HS-5 (cell line): ENCODE measurements around the gene MRPS7.

Source experiments
- DNase-seq: peaks from one replicate; pipeline ENCODE4 v3.0.0-alpha.2; 2012; ENCODE audit warnings: low read depth

Gene MRPS7

DNA sequence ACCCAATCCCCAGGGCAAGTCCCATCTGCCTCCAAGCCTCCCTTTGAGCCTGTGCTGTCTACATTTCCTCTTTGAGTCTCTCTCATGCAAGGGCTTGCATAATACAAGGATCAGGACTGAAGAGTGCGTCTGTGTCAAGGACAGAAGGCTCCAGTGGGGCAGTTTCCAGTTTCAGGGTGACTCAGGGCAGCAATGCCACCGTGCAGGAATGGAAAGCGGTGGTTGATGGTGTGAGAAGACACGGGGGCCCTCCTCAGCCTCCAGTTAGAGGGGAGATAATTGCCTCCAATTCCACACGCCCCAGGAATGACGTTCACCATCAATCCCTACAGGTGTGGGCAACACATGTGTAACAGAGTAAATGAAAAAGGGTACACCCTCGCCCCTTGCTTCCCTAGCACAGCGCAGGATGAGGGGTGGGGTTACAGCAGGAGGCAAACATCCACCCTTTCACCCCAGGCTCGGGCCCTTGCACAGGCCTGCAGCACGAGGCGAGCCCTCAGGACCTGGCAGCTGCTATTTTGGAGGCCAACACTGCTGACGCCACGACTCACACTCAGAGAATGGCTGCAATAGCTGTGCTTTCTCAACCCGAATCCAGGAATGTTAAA is 52.4 kb downstream of the MRPS7 start:
- DNase-seq, result no peak

DNA sequence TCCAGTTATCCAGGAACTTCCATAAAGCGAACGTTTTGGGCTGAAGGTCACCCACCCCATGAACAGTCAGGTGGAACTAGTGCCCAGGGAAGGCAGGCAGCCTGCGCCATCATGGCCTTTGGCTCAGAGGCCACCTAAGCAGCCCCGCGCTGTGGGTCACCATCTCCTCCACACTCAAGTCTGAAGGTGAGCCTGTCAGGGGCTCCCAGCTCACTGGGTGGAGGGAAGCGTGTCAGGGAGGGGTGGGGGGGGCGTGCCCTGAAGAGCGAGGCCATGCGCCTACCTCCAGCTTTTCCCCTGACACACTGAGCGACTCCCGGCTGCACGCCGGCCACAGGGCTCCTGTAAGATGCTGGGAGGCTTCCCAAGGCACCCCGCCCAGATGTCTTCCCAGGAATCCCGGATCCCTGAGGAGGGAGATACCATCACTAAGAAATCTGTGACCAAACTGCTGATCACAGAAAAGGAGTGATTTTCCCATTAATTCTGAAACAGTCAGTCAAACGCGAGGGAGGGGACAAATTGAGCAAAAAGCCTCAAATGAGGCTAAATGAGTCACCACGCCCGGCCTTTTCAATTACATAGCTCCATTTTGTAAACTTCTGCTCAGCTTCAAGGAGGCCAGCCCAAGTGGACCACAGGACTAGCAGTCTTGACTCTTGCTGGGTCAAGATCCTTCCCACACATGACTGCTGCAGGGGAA is 54.0 kb downstream of the MRPS7 start:
- DNase-seq, result peak; percentile 15
